GM12878 (cell line): Measurements from ENCODE around the gene MAGI2. TPM values are rescaled to one million over a fixed set of nuclear protein-coding genes. Genes with fewer than 3 reads are reported as not detected.

Experiments used
- ATAC-seq: fragments of 200-7000 bp; cut with Tn5 transposase; 3 replicates; pipeline ENCODE4 v1.9.1; 2020; ENCODE audit warnings: mild to moderate bottlenecking, moderate library complexity
- BruUV-seq: library from RNA; stranded (reverse); fragments of 400-500 nt; replicated peaks from 2 replicates; lab custom pipeline; 2021; lab: Mats Ljungman, UMichigan
- CTCF ChIA-PET: fragments of 300-600 bp; sonication (Branson Sonifier 250); formaldehyde crosslinking; extraction: SDS; loops from one replicate; lab custom pipeline; 2021; ENCODE audit warnings: inconsistent platforms; lab: Yijun Ruan, JAX
- POLR2A ChIA-PET: fragments of 350-600 bp; formaldehyde crosslinking; extraction: SDS; loops from one replicate; lab custom pipeline; 2021; ENCODE audit warnings: inconsistent platforms; lab: Charles Lee
- RAD21 ChIA-PET: fragments of 300-600 bp; sonication (Branson Sonifier 250); formaldehyde crosslinking; loops from one replicate; lab custom pipeline; 2023; ENCODE audit warnings: antibody characterized with exemption; ENCODE audit not compliant: unreplicated experiment; lab: Charles Lee
- SMC1A ChIA-PET: fragments of 300-600 bp; sonication (Branson Sonifier 250); formaldehyde crosslinking; loops from one replicate; lab custom pipeline; 2023; ENCODE audit not compliant: unreplicated experiment, uncharacterized antibody; lab: Charles Lee
- DNase-seq: peaks from one replicate; pipeline ENCODE4 v3.0.0-alpha.2; 2011; ENCODE audit warnings: low read depth, low spot score
- FAIRE-seq: peaks from 3 replicates; lab custom pipeline; 2011; peaks lifted over from hg19 to GRCh38; lab: Jason Lieb, UNC
- H2AFZ ChIP-seq: 2 replicates; pipeline ENCODE4 v1.6.0; 2011; ENCODE audit warnings: low read depth, low read length, control low read depth; ENCODE audit not compliant: control insufficient read depth
- H3K27ac ChIP-seq: 2 replicates; pipeline ENCODE4 v1.5.1; 2011; ENCODE audit warnings: control low read depth; ENCODE audit not compliant: control insufficient read depth, insufficient read depth
- H3K27me3 ChIP-seq, 2 experiments: replicated peaks in 1 of 2; 2 replicates each; pipeline versions ENCODE4 v1.6.0 to v1.6.1; 2011; ENCODE audit warnings: low read length in 1 of 2; ENCODE audit not compliant: control insufficient read depth in 2 of 2, insufficient read depth in 2 of 2
- H3K36me3 ChIP-seq, 2 experiments: 2 replicates each; pipeline ENCODE4 v1.5.1; 2011; ENCODE audit warnings: low read length in 1 of 2; ENCODE audit not compliant: control insufficient read depth in 2 of 2, insufficient read depth in 2 of 2
- H3K4me1 ChIP-seq: 2 replicates; pipeline ENCODE4 v1.6.1; 2011; ENCODE audit warnings: mild to moderate bottlenecking, low read length, moderate library complexity, mixed read lengths; ENCODE audit not compliant: control insufficient read depth, insufficient read depth
- H3K4me2 ChIP-seq: 2 replicates; pipeline ENCODE4 v1.6.0; 2011; ENCODE audit warnings: control low read depth; ENCODE audit not compliant: control insufficient read depth, insufficient read depth
- H3K4me3 ChIP-seq: fragments of 200-600 bp; sonication (generic); 2 replicates; pipeline ENCODE4 v1.5.1; 2016
- H3K79me2 ChIP-seq: 2 replicates; pipeline ENCODE4 v1.6.0; 2011; ENCODE audit warnings: low read length; ENCODE audit not compliant: control insufficient read depth, insufficient read depth
- H3K9ac ChIP-seq: 2 replicates; pipeline ENCODE4 v1.8.0; 2011; ENCODE audit warnings: low read length, control low read depth, mixed read lengths; ENCODE audit not compliant: control insufficient read depth, insufficient read depth
- H3K9me3 ChIP-seq: replicated peaks from 3 replicates; pipeline ENCODE4 v1.5.1; 2011; ENCODE audit warnings: mild to moderate bottlenecking, low read length; ENCODE audit not compliant: control insufficient read depth, insufficient read depth
- H4K20me1 ChIP-seq: 2 replicates; pipeline ENCODE4 v1.6.0; 2011; ENCODE audit not compliant: control insufficient read depth, insufficient read depth
- ATF7 ChIP-seq: fragments of 450-650 bp; IDR thresholded peaks from 2 replicates; pipeline ENCODE4 v1.6.1; 2016; ENCODE audit warnings: low read depth, mild to moderate bottlenecking
- CBX3 ChIP-seq: fragments of 200-600 bp; sonication (generic); IDR thresholded peaks from 2 replicates; pipeline ENCODE4 v1.6.1; 2016; ENCODE audit warnings: low read depth, borderline replicate concordance
- EGR1 ChIP-seq, 2 experiments: IDR thresholded peaks; 1 replicate in 1 of 2; 2 replicates in 1 of 2; pipeline ENCODE4 v1.6.1; 2011 to 2012; ENCODE audit warnings: low read depth in 2 of 2, low read length in 2 of 2, borderline replicate concordance in 1 of 2, mild to moderate bottlenecking in 1 of 2, moderate library complexity in 1 of 2
- ELK1 ChIP-seq: IDR thresholded peaks from 2 replicates; pipeline ENCODE4 v1.6.1; 2012; ENCODE audit warnings: low read depth, low read length, improper control_type of control experiment
- GABPA ChIP-seq: IDR thresholded peaks from 2 replicates; pipeline ENCODE4 v1.6.1; 2014; ENCODE audit warnings: antibody characterized with exemption, low read depth, mild to moderate bottlenecking, inconsistent platforms
- POLR2A ChIP-seq: IDR thresholded peaks from 2 replicates; pipeline ENCODE4 v1.6.1; 2011; ENCODE audit warnings: low read depth, mild to moderate bottlenecking, low read length
- POU2F2 ChIP-seq: IDR thresholded peaks from 3 replicates; pipeline ENCODE4 v1.6.1; 2011; ENCODE audit warnings: low read depth, mild to moderate bottlenecking, low read length, borderline replicate concordance
- SRF ChIP-seq, 2 experiments: IDR thresholded peaks; 2 replicates each; pipeline ENCODE4 v1.6.1; 2011; ENCODE audit warnings: low read depth in 2 of 2, low read length in 2 of 2, mild to moderate bottlenecking in 1 of 2, moderate library complexity in 1 of 2
- TCF12 ChIP-seq: IDR thresholded peaks from 2 replicates; pipeline ENCODE4 v1.6.1; 2011; ENCODE audit warnings: low read depth, mild to moderate bottlenecking, low read length
- ZBED1 ChIP-seq: IDR thresholded peaks from 2 replicates; pipeline ENCODE4 v1.6.1; 2016; ENCODE audit warnings: borderline replicate concordance
- ZBTB4 ChIP-seq: fragments of 450-650 bp; formaldehyde crosslinking; IDR thresholded peaks from 2 replicates; pipeline ENCODE4 v1.4.0; 2022; ENCODE audit warnings: mild to moderate bottlenecking, moderate library complexity
- WGBS: methylation state at CpG from one replicate; pipeline ENCODE4 v1.1.6; 2016; ENCODE audit warnings: low lambda C conversion rate; ENCODE audit not compliant: insufficient replicate concordance, insufficient coverage; ENCODE audit errors: missing lambda C conversion rate; 5-methylcytosine and 5-hydroxymethylcytosine counted together
- in situ Hi-C: fragments of 300-500 bp; cut with MboI; formaldehyde crosslinking; loops from 9 replicates; pipeline ENCODE4 v1.14.3; 2018; ENCODE audit warnings: mixed read lengths
- intact Hi-C: fragments of 100-400 bp; cut with micrococcal nuclease; formaldehyde crosslinking; loops from one replicate; pipeline ENCODE4 v1.14.2; 2022; ENCODE audit not compliant: unreplicated experiment
- polyA plus RNA-seq, 11 experiments: library from polyadenylated mRNA; depleted of rRNA in 4 of 11; unstranded in 6 of 11; stranded (reverse) in 5 of 11; fragments of >200 nt; fragmentation: Nextera tagmentation in 4 of 11; fragmentation: Illumina TruSeq in 1 of 11; extraction: Ambion mirVana in 4 of 11; extraction: Trizol in 1 of 11; gene quantifications; 1 replicate in 1 of 11; 2 replicates in 10 of 11; pipeline versions ENCODE4 v1.2.1 to v1.2.3, GENCODE V29; 2011 to 2016; ENCODE audit warnings: inconsistent platforms in 2 of 11, missing spikeins in 2 of 11, low read depth in 1 of 11
- total RNA-seq, 4 experiments: library from RNA; depleted of rRNA in 3 of 4; stranded (reverse); fragments of >200 nt in 3 of 4; fragmentation: Illumina TruSeq in 1 of 4; extraction: Trizol in 1 of 4; gene quantifications; 2 replicates each; pipeline versions ENCODE4 v1.2.1 to v1.2.3, GENCODE V29; 2013 to 2021

Gene MAGI2
- total and polyA plus RNA-seq, 10 of the 15 experiments (the other 5 are each of a cell fraction or from before 2014, with no cell fraction given), result 0.01 to 0.31 (median 0.05) TPM; not detected in 2

- Histone ChIP-seq H3K4me3 (no peak overlapping the region), H2AFZ (no peak overlapping the region), H3K9ac (no peak overlapping the region), H3K27me3 (peaks cover 3 to 10% of the 10 kb centered on the region in 2 experiments; a peak in 3 of 4 replicates), H3K27ac (no peak overlapping the region), H3K9me3 (no peaks in the 10 kb centered on the region), H4K20me1 (no peaks in the 10 kb centered on the region), H3K79me2 (no peaks in the 10 kb centered on the region), H3K4me2 (no peak overlapping the region), H3K4me1 (no peaks in the 10 kb centered on the region; the same call in 1 of the 2 replicates), H3K36me3 (no peaks in the 10 kb centered on the region)
- in situ Hi-C loops (no loop called here), intact Hi-C loops (no loop called here)
- FAIRE-seq (peak; percentile 18), DNase-seq (no peak), ATAC-seq (no peak)
- RAD21 ChIA-PET, result interaction anchor here (0.5 kb wide), 1 partner anchor 410 kb away, joined by 3 read pairs; no protein-coding TSS in a partner anchor
- CTCF ChIA-PET, result interaction anchor here (6.6 kb wide), 1 partner anchor 25 kb away, joined by 56 read pairs; no protein-coding TSS in a partner anchor
- SMC1A ChIA-PET, result interaction anchor here (1.1 to 1.3 kb wide), 2 partner anchors 11 to 15 kb away, joined by 3 read pairs; no protein-coding TSS in a partner anchor
- no TSS peak for BruUV-seq
- POLR2A ChIA-PET, result no interaction called here
- WGBS, result 80% methylated on average over 5 of the region's 5 CpGs
- TF ChIP-seq POU2F2, result no peak
Measured at GRCh38 chr7:78017591-78018100, 1435.8 kb downstream of the MAGI2 start.

- Histone ChIP-seq H3K4me3 (no peak overlapping the region), H3K36me3 (no peaks in the 10 kb centered on the region), H3K4me2 (no peak overlapping the region), H2AFZ (no peak overlapping the region), H3K4me1 (no peaks in the 10 kb centered on the region; the same call in 1 of the 2 replicates), H4K20me1 (no peaks in the 10 kb centered on the region), H3K9me3 (no peaks in the 10 kb centered on the region), H3K27ac (no peak overlapping the region), H3K79me2 (no peaks in the 10 kb centered on the region), H3K9ac (no peak overlapping the region), H3K27me3 (peaks cover 3 to 10% of the 10 kb centered on the region in 2 experiments; a peak in 3 of 4 replicates)
- WGBS, result 67% methylated on average over 4 of the region's 5 CpGs
- no TSS peak for BruUV-seq
- intact Hi-C loops, result no loop called here
- RAD21 ChIA-PET, result no interaction called here
- FAIRE-seq (no peak), DNase-seq (no peak), ATAC-seq (no peak)
- SMC1A ChIA-PET, result no interaction called here
- TF ChIP-seq POLR2A, result no peak
- no peak for TF ChIP-seq CBX3
- TF ChIP-seq ZBED1, result no peak
- TF ChIP-seq TCF12, result no peak
- TF ChIP-seq SRF (IDR thresholded peaks at IDR 0.05; ENCODE audit: low read depth in 2 of 2, low read length in 2 of 2), result no peak
- no peak for TF ChIP-seq ELK1
- TF ChIP-seq ATF7, result no peak
- TF ChIP-seq EGR1 (IDR thresholded peaks at IDR 0.05; ENCODE audit: borderline replicate concordance in 1 of 2, low read depth in 2 of 2, low read length in 2 of 2), result no peak
- TF ChIP-seq GABPA, result no peak
- TF ChIP-seq ZBTB4 (CRISPR knock-in tag), result no peak
- in situ Hi-C loops, result no loop called here
- POLR2A ChIA-PET, result no interaction called here
- CTCF ChIA-PET, result interaction anchor here (0.6 kb wide), 1 partner anchor 263 kb away, joined by 4 read pairs; no protein-coding TSS in a partner anchor
Measured at GRCh38 chr7:78015574-78016260, 1437.8 kb downstream of the MAGI2 start.
